Endodermal cell (in vitro differentiated cells): ENCODE data around the gene BRD7. TPM values are rescaled to one million over a fixed set of nuclear protein-coding genes. Genes with fewer than 3 reads are reported as not detected.

Experiments
- DNase-seq: peaks from one replicate; pipeline ENCODE4 v3.0.0-alpha.2; 2017
- H3K27ac ChIP-seq: 2 replicates; pipeline ENCODE4 v1.5.1; 2013; ENCODE audit warnings: mild to moderate bottlenecking, low read depth, low read length, moderate library complexity
- H3K27me3 ChIP-seq: 2 replicates; pipeline ENCODE4 v1.6.1; 2013; ENCODE audit warnings: mild to moderate bottlenecking, low read length, moderate library complexity; ENCODE audit not compliant: insufficient read depth, control insufficient read depth, poor library complexity, severe bottlenecking
- H3K36me3 ChIP-seq: 2 replicates; pipeline ENCODE4 v1.7.0; 2013; ENCODE audit warnings: mild to moderate bottlenecking, low read length, moderate library complexity; ENCODE audit not compliant: control insufficient read depth, insufficient read depth
- H3K4me1 ChIP-seq: one replicate; pipeline ENCODE4 v1.7.0; 2013; ENCODE audit warnings: low read length; ENCODE audit not compliant: control insufficient read depth, insufficient read depth
- H3K4me3 ChIP-seq: 2 replicates; pipeline ENCODE4 v1.5.1; 2013; ENCODE audit warnings: mild to moderate bottlenecking, low read length, moderate library complexity
- H3K9ac ChIP-seq: 2 replicates; pipeline ENCODE4 v1.6.1; 2013; ENCODE audit warnings: mild to moderate bottlenecking, low read length, moderate library complexity; ENCODE audit not compliant: poor library complexity, severe bottlenecking; ENCODE audit errors: extremely low read depth
- H3K9me3 ChIP-seq: 2 replicates; pipeline ENCODE4 v1.6.1; 2013; ENCODE audit warnings: mild to moderate bottlenecking, low read length, moderate library complexity; ENCODE audit not compliant: control insufficient read depth
- H3K27ac Mint-ChIP-seq: 2 replicates; pipeline ENCODE4 v1.8.0; 2020; ENCODE audit warnings: mixed read lengths
- H3K27me3 Mint-ChIP-seq: 2 replicates; pipeline ENCODE4 v1.8.0; 2021; ENCODE audit warnings: mild to moderate bottlenecking, mixed read lengths; ENCODE audit not compliant: insufficient read depth
- H3K36me3 Mint-ChIP-seq: 2 replicates; pipeline ENCODE4 v1.8.0; 2020; ENCODE audit warnings: low read depth, mixed read lengths
- H3K4me1 Mint-ChIP-seq: 2 replicates; pipeline ENCODE4 v1.8.0; 2020; ENCODE audit warnings: mixed read lengths
- H3K4me3 Mint-ChIP-seq: 2 replicates; pipeline ENCODE4 v1.8.0; 2020; ENCODE audit warnings: mild to moderate bottlenecking, moderate library complexity, mixed read lengths
- H3K9me3 Mint-ChIP-seq: 2 replicates; pipeline ENCODE4 v1.8.0; 2020; ENCODE audit warnings: mild to moderate bottlenecking, mixed read lengths
- CTCF ChIP-seq: fragments of 200-600 bp; sonication (generic); conservative IDR thresholded peaks from 2 replicates; pipeline ENCODE4 v1.5.0; 2021; ENCODE audit warnings: antibody characterized with exemption, mild to moderate bottlenecking
- WGBS, 2 experiments: methylation state at CpG; one replicate each; pipeline versions ENCODE4 v1.1.5 to v1.1.7; 2013; ENCODE audit warnings: missing lambda C conversion rate in 2 of 2, mixed read lengths in 1 of 2; ENCODE audit not compliant: insufficient coverage in 1 of 2, insufficient read length in 1 of 2; 5-methylcytosine and 5-hydroxymethylcytosine counted together
- total RNA-seq, 2 donors: library from RNA; stranded (reverse); fragmentation: NEBNext Ultra II Directional in 1 of 2; extraction: Animal tissue kit (Norgen Biotek cat#: 25700) in 1 of 2; gene quantifications; 2 replicates in 1 of 2; 3 replicates in 1 of 2; pipeline ENCODE4 v1.2.1, GENCODE V29; 2021

Gene BRD7
- total RNA-seq, 2 donors from 2014 or later: 125 to 163 TPM

GRCh38 chr16:50400967-50401348, 32.2 kb upstream of the BRD7 start:
- 80 to 89% methylated on average over 1 to 6 of the region's 6 CpGs for WGBS, 2 experiments
- no peaks in the 10 kb centered on the region for H3K36me3 ChIP-seq
- Mint-ChIP-seq H3K27ac (no peak overlapping the region), H3K27me3 (no peaks in the 10 kb centered on the region), H3K9me3 (no peaks in the 10 kb centered on the region), H3K36me3 (no peaks in the 10 kb centered on the region), H3K4me3 (no peak overlapping the region), H3K4me1 (peaks cover 5% of the 10 kb centered on the region)
- no peak overlapping the region for H3K27ac ChIP-seq
- no peak for TF ChIP-seq CTCF
- no peak for DNase-seq
- no peak overlapping the region for H3K4me3 ChIP-seq
- H3K9ac ChIP-seq: no peak overlapping the region
- no peaks in the 10 kb centered on the region for H3K4me1 ChIP-seq
- no peaks in the 10 kb centered on the region for H3K27me3 ChIP-seq
- H3K9me3 ChIP-seq: no peaks in the 10 kb centered on the region

- no peaks in the 10 kb centered on the region for H3K36me3 Mint-ChIP-seq
- Histone ChIP-seq H3K4me3 (no peak overlapping the region), H3K9ac (no peak overlapping the region), H3K27ac (no peak overlapping the region), H3K9me3 (no peaks in the 10 kb centered on the region), H3K36me3 (no peaks in the 10 kb centered on the region), H3K27me3 (no peaks in the 10 kb centered on the region), H3K4me1 (no peaks in the 10 kb centered on the region)
- no peak for TF ChIP-seq CTCF
- WGBS, 2 experiments: 95% methylated on average over 2 to 8 of the region's 8 CpGs
- no peaks in the 10 kb centered on the region for H3K27me3 Mint-ChIP-seq
- peaks cover 5% of the 10 kb centered on the region for H3K4me1 Mint-ChIP-seq
- DNase-seq: no peak
- H3K4me3 Mint-ChIP-seq: no peak overlapping the region
- H3K27ac Mint-ChIP-seq: no peak overlapping the region
- no peaks in the 10 kb centered on the region for H3K9me3 Mint-ChIP-seq
Measured at GRCh38 chr16:50400312-50400966, 31.7 kb upstream of the BRD7 start.

GRCh38 chr16:50399411-50399810, 30.6 kb upstream of the BRD7 start:
- no peak overlapping the region for H3K4me3 ChIP-seq
- H3K27ac Mint-ChIP-seq: no peak overlapping the region
- no peak overlapping the region for H3K4me3 Mint-ChIP-seq
- no peak for TF ChIP-seq CTCF
- no peaks in the 10 kb centered on the region for H3K36me3 Mint-ChIP-seq
- H3K9ac ChIP-seq: no peak overlapping the region
- no peak overlapping the region for H3K27ac ChIP-seq
- H3K4me1 ChIP-seq: no peaks in the 10 kb centered on the region
- H3K9me3 Mint-ChIP-seq: no peaks in the 10 kb centered on the region
- WGBS, 2 experiments: 80 to 93% methylated on average over 1 to 3 of the region's 3 CpGs
- peaks cover 5% of the 10 kb centered on the region for H3K4me1 Mint-ChIP-seq
- H3K27me3 Mint-ChIP-seq: no peaks in the 10 kb centered on the region
- H3K36me3 ChIP-seq: no peaks in the 10 kb centered on the region
- DNase-seq: no peak
- H3K27me3 ChIP-seq: no peaks in the 10 kb centered on the region
- no peaks in the 10 kb centered on the region for H3K9me3 ChIP-seq
